Right lung (tissue), 5 donors: ENCODE data around the gene KCNK16. TPM values are rescaled to one million over a fixed set of nuclear protein-coding genes. Genes with fewer than 3 reads are reported as not detected.
A peak's percentile ranks its signal among the peaks of the same experiment; 100 is the strongest.

Experiments
- DNase-seq, 2 donors: peaks; one replicate each; pipeline ENCODE4 v3.0.0-alpha.2; 2013
- polyA plus RNA-seq, 5 donors: library from polyadenylated mRNA; unstranded; fragments of 120-200 nt; gene quantifications; one replicate each; pipeline versions ENCODE4 v1.2.1 to v1.2.3, GENCODE V29; 2013; ENCODE audit warnings: inconsistent platforms in 1 of 5, low replicate concordance in 1 of 5; ENCODE audit not compliant: insufficient read length in 5 of 5, insufficient read depth in 1 of 5

The KCNK16 gene
- polyA plus RNA-seq, 5 donors, result 0.10 to 0.33 (median 0.22) TPM

DNA sequence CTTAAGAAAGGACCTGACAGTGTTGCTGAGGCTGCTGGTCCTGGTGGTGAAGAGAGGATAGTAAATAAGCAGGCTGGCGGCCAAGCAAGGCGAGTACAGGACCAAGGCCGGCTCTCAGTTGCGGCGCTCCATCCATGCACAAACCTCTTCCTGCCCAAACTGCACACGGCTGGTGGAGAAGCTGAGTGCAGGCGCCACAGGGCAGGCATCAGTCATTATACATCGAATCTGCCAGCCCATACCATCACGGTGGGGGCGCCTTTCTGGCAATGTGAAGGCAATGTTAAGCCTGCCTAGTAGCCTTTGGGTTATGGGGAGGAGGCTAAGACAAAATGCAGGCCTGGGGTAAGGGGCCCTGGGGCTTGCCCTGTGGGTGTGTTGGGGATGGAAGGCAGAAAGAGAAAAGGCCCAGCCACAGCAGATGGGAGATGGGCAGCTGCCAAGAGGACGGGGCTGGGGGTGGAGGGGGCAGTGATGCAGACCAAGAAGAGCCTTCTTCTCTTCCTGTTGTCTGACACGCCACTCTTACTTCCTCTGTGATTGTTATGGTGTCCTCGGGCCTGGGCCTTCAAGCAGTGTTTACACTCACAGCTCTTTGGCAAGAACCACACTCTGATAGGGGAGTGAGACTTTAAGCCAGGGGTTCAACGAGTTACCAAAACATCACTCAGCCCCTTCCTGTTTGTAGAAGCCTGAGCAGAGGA is 20.3 kb upstream of the KCNK16 start:
- DNase-seq, result peak in 1 of 2 donors; percentile 57

DNA sequence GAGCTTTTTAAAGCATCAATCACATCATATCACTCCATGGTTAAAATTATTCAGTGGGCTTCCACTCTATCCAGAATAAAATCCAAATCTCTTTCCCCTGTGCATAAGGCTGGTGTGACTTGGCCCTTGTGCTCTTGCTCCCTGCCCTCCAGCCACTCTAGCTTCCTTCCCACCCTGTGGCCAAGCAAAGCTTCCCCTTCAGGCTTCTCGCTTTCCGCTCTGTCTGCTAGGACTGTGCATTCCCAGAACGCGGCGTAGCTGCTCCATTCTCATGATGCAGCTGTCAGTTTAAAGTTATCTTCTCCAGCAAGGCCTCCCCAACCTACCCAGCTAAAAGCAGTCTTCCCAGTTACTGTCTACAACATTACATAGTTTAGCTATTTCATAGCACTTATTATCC is 19.4 kb upstream of the KCNK16 start:
- no peak for DNase-seq

DNA sequence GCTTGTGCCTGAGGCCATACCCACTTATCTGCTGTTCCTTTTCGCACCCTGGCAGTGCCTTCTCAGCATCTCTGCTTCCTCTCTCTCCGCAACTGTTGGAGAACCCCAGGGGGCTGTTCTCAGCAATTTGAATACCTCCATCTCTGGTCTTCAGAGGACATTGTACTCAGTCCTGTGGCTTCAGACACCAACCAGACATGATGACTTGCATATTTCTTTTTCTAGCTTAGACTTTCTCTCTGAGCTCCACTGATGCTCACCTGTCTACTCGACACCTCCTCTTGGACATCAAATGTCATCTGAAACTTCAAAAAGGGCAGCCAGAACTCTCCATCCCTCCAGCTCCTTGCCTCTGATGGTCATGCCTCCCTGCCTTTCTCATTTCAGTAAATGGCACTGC is 18.9 kb upstream of the KCNK16 start:
- DNase-seq, result no peak

DNA sequence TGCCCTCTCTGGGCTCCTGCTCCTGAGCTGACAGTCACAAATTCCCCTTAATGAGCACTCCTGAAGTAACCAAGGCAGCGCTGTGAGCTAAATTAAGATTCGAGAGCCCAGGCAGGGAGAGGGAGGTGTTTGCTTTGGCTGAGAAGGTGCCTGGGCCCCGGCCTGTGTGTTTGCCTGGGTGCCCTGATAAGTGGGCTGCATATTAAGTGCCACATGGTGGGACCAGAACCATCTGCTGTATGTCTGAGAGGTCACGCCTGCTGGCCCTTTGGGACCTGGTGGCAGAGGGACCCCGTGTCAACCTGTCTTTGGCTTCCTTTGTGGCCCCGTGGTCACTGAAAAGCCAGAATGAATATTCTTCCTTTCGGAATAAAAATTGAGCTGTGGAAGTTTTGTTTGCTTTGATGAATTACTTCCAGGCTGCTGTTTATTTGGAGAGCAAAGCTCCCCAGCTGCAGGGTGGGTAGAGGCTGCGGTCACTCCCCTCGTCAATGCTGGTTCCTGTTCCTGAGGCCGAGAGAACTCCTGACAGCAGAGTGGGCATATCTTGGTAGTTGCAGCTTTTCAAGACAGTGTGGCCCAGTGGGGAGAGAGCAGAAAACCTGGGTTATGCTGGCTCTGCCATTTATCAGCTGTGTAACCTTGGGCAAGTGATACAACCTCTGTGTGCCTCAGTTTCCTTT is 17.5 kb upstream of the KCNK16 start:
- DNase-seq, result no peak

DNA sequence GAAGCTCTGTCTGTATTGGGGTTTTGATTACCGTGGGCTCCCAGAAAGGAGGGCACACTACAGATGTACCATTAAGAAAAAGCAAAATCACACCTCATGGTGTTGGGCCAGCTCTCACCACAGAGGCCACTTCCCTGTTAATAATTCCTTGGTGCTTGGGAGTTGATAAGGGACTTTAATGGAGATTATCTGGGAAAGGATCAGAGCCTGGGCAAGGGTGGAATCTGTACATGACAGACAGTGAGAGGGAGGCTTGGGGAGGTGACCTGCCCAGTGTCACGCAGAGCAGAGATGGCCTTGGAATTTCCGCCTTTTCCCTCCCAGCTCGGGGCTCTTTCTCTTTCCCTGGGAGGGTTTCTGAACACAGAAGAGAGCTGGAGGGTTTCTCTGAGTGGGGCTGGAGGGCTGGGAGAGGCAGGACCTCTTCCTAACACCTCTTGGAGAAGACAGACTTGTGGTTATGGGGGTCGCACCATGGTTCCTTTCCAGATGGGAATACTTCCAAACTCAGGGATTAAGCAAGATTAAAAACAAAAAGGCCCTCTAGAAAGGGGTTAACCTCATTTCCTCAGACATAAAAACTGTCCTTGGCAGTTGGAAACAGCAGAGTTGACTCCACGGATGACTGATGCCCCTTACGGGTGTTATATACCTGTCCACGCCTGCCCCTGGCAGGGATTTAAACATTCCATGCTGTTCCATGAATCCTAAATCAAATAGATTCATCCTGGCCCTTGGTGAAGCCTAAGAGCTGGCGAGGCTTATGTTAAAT is 16.8 kb upstream of the KCNK16 start:
- DNase-seq, result no peak

DNA sequence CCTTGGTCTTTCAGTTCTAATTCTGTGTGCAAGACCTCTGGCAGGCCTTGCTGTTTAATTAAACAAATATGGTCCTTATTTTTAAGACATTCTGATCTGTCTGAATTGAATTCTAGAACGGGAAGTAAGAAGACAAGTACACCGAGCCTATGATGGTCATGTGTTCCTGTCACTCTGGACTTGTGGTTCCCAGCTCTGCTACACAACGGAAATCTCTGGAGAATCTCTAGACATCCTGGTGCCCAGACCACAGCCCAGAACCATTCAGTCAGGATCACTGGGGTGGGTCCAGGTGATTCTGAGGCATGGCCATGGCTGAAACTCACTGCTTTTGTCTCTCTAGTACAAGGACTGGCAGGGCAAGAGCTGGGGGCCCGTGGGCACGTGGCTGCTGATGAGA is 15.9 kb upstream of the KCNK16 start:
- DNase-seq, result no peak

DNA sequence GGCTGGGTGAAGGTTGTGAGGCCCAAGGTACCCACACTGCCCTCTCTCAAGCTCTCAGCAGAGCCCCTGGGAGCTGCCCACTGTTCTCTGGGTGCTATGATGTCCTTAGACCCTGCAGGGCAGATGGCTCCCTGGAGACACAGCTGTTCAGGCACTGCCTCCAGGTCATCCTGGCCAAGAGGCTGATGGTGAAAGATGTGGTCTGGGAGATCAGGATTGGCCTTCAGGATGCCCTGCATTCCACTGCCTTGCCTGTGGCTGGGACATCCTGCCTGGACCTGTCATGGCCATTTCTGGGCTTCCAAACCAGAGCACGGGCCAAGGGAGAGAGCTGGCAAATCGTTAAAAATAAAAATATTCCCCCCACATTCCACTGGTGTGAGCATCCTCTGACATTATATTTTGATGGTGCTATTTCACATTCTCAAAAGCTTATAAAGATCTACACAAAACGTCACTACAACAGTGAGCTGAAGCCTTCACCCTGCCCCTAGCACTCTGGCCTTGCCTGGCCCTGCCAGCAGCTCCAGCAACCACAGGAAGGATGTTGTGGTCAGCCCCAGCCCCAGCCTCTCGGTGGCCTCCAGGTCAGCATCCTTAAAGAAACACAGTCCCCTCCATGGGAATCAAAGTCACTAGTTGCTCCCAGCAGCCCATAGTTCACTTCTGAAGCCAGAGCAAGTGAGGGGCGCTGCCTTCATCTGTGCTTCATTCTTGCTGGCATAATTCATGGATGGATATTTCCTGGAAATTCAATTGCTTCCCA is 13.5 kb upstream of the KCNK16 start:
- DNase-seq, result no peak

DNA sequence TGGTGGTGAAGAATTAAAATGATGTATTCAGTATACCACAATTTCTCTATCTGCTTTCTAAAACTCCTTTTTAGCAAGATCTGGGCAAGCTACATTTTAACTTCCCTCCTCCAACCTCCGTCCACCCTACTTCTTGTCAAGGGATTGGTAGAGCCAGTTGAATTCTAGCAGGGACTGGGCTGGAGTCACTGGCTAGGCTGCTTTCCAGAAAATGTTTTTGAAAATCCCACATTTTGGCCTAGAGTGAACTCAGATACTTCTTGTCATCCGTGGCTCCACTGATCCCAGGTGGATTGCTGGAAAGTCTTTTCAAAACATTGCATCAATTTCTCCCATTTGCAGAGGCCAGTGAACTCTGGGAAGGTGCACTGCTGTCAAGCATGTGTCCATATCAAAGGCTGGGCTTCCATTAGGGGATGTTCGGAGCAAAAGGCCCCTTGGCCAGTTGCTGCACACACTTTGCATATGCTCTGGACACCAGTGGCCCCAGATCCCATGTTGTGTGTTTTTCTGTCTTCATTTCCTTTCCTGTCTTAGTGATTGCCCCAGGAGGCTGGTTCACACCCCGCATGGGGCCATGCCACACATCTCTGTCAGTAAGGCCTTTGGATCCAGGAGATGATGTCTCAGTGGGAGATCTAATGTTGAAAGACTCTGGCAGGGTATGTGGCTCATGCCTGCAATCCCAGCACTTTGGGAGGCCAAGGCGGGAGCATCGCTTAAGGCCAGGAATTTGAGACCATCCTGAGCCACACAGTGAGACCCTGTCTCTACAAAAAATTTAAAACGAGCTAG is 11.3 kb upstream of the KCNK16 start:
- DNase-seq, result no peak

DNA sequence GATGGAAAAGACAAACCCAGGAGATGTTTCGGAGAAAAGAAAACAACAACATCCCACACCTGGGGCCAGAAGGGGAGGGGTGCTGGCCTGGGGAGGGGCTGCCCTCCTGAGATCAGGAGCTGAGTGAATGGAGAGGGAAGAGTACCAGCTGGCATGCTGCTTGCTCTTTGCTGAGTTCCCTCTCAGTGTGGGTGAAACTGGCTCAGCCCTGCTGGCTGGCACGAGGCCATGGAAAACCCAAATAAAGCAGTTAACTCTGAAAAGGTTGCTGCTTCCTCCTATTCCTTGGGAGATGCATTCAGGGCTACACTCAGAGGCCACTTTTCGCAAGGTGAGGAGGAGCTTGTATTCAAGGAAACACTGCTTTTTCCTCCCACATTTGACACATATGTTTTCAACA is 8.0 kb upstream of the KCNK16 start:
- no peak for DNase-seq

DNA sequence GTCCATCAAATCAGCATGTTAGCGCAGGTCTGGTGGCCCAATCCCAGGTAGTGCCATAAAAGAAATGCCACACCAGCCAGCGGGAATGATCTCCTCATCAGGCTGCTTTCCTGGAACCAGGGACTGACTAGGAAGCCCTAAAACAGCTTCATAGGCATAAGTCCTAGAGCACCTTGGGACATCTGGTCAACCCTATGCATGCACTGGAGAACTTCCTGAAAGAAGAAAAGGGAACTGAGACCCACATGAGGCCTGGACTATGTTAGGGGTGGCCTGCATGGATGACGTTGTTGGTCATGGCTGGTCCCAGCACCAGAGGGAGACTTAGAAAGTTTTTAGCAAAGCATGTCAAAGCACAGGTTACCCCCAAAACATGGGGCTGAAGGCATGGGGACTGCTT is 7.6 kb upstream of the KCNK16 start:
- no peak for DNase-seq

DNA sequence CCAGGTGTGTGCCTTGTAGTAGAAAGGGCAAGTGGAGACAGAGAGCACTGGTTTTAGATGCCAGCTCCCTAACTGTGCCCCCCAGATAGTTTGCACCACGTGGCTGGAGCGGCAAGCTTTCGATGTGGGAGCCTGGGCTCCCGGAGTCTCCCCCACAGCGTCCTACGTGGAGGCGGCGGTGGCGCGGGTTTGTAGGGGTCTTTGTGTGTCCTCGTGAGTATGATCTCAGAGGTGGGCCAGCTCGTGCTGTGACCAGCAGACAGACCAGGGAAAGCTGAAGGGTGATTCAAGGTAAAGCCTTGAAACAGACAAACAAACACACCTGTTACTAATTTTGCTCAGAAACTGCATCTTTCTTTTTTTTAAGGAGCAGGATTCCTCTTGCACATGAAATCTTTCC is 5.6 kb upstream of the KCNK16 start:
- DNase-seq, result no peak

DNA sequence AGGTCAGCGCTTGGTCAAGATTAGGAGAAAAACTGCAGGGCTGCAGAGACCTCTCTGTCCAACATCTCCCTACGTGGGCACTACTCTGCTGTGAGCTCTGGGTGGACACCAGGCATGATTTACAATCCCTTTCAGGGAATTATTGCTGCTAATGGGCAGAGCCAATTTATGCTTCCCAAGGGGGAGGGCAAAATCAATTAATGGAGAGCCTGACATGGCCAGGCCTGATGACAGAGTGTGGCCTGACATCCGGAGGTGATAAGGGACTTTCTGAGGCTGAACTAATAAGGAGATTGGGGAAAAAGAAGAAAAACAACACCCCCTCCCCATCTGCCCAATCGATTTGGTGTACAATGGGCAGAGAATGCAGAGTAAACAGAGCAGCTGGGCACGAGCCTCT is 5.0 kb upstream of the KCNK16 start:
- DNase-seq, result no peak

DNA sequence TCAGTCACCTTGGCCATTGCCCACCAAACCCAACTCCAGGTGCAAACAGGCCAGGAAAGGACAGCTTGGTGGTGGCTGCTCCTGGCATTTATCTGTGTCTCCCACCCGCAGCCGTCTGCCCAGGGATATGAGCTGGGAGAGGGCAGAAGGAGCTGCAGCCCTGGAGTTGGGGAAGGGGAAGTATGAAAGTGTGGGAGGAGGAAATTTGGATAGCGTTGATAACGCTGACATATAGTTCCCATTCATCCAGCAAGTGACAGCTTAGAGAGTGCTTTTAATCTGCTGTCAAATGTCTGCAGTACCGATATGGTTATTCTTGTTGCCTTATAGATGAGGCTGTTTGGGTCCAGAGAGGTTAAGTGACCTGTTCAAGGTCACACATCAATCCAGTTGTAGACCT is 741 bp downstream of the KCNK16 start:
- no peak for DNase-seq

DNA sequence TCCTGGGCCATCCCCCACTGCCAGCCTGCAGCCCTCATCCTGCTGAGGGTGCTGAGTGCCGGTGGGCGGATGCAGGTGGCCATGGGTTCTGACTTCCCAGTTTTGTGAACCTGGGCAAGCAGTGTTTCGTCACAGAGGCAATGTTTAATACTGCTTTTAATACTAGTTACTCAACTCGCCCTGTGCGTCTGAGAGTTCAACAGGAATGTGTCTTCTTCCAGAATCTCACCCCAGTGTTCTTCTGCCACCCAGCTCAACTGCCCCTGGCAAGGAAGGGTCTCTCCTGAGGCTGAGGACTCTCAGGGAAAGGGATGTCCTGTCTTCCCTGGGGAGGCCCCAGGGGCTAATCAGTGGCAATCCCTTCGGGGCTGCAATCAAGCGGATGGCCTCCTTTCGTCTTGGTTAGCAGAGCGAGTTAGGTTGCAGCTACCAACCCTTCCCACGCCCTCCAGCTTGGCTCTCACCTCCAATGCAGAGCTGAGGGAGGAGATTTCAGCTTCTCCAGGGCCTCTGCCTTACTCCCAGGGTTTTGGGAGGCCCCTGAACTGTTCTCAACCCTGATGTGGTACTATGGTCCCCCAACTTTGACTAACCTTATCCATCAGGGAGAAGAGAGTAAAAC is 2.0 kb downstream of the KCNK16 start:
- DNase-seq, result no peak

DNA sequence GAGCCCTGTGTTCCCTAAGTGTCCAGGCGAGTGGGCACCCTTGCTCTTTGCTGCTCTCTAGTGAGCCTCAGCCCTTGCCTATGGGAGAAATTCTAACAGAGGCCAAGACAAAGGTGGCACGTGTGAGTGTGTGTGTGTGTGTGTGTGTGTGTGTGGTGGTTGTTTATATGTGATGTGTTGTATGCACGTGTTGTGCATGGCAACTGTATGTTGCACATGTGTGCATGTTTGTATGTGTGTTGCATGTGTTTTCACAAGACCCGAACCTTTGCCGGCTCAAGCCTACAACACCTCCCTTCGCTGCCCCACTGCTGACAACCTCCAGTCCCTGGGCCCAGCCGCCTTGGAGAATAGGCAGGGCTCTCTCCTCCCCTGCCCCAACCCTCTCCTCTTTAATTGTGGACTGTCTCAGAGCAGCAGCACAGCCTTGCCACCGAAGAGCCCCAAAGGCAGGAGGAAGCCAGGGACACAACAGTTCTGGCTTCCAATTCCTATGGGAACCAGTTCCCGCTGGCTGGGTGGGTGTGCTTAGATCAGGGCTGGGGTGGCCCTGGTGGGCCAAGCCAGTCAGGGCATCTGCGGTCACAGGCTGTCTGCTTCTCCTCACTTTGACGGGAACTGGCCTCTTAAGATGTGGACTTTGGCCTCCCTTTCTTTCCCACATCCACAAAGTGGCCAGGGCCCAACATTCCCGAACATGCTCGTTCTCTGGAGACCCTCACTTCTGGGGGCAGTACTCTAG is 2.7 kb downstream of the KCNK16 start:
- no peak for DNase-seq

DNA sequence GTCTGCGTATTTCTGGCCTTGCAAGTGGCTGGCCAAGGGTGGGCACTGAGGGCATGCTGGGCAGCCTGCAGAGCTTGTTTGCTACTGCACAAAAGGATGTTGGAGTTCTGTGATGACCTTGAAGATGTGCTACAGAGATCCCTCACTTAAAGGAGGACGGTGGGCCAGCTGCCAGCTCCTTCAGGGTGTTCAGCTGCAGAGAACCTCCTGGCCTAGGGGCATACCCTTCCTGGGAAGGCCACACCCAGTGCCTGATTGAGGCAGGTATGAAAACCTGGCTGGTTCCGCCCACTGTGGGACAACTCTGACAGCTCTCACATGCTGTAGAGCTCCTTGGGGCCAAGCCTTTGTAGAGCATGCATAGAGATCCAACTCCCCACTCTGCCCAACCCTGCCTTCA is 5.2 kb downstream of the KCNK16 start:
- DNase-seq, result no peak

DNA sequence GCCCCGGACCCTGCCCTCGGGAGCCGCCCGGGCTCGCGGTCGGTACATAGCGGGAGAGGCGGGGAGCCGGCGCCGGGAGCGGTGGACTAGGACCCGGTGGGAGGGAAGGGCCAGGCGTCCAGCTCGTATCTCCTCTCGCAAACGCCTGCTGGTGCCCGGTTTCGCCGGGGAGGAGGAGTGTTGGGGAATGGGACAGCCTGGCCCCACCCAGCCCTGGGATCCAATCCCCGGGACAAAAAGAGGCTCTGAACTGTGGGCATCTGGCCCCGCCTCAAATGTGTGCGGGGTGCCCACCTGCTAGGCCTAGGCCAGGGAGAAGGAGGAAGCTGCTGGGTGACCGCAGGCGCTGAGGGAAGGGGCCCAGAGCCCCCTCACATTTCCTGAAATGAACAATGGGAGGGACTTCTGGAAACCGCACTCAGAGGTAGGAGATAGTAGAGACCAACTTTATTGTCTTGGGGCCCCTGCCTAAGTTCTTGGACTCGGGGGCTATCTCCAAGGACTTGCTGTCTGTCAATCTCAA is 8.2 kb downstream of the KCNK16 start, which contains the start of gene KCNK17:
Gene KCNK17 (minus strand): TSS at position 147 of the 523 bp plus-strand sequence. CDS start 99 bp downstream, at position 48.
- no peak for DNase-seq

DNA sequence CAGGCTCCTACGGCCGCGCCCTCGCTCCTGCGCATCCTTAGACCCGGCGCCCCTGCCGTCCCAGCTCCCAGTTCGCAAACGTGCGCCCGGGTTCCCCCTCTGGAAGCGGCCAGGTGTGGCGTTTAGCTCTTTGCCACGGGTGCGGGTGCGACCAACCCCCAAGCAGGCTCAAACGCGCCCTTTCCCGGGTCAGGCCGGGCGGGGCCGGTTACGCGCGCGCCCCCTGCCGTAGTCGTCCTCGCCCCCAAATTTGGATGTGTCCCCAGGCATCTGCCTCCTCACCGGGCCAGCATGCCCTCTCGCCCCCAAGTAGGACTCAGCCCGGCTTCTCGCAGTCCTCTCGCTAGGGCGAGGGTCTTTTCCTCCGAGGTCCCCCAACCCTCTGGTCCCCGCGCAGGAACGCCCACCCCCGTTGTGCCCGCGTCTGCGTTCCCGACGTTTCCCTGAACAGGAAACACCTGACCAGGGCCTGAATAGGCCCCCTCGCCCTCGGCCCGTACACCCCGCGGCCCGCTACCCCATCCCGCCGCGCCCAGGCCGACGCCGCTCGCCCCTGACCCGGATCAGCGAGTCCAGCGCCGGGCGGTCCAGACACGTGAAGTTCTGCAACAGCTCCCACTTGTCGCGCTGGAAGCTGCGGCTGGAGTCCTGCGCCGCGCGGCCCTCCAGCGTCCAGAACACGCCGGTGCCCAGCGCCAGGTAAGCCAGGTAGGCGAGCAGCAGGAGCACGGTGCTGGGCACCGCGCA is 8.8 kb downstream of the KCNK16 start:
- DNase-seq, result no peak
